Measurements from ENCODE around the gene TCEA3.
A peak's percentile ranks its signal among the peaks of the same experiment; 100 is the strongest.

Gene TCEA3

DNA sequence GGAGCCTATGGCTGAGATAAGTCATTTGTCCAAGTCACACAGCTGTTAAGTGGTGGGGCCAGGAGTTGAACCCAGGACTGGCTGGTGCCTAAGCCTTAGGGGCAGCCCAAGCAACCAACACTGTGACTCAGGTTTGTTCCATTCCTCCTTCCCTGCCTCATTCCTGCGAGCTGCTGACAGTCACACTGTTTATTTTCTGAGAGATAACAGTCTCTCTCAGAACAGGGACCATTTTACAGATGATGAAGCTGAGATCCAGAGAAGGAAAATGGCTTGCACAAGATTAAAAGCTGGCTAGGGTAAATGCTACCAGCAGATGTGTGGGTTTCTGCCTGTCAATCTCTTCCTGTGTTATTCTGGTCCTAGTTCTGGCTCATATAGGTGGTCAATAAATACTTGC is 24.3 kb upstream of the TCEA3 start:
- no peak for DNase-seq

DNA sequence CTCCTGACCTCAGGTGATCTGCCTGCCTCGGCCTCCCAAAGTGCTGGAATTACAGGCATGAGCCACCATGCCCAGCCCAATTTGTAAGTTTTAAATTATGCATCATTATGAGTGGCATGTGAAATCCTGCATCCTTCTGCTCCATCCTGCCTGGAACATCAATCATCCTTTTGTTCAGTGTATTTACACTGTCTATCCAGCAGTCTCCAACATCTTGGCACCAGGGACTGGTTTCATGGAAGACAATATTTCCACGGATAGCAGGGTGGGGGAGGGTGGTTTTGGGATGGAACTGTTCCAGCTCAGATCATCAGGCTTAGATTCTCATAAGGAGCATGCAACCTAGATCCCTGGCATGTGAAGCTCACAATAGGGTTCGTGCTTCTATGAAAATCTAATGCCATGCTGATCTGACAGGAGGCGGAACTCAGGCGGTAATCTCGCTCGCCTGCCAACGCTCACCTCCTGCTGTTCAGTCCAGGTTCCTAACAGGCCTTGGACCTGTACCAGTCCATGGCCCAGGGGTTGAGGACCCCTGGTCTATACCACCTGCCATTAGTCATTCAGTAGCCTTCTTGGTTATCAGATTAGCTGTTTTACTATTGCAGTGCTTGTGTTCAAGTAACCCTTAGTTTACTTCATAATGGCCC is 22.2 kb upstream of the TCEA3 start:
- DNase-seq, result no peak

- no peak for DNase-seq
These were observed 20.2 kb upstream of the TCEA3 start for GRCh38 chr1:23444596-23445390.

- DNase-seq, result peak in 3 of 51 donors; percentile 12 to 25 (median 24)
These were observed 19.6 kb upstream of the TCEA3 start for GRCh38 chr1:23444104-23444533.

GRCh38 chr1:23442751-23443150 is 18.2 kb upstream of the TCEA3 start:
- no peak for DNase-seq

- no peak for DNase-seq
These were observed 17.0 kb upstream of the TCEA3 start for GRCh38 chr1:23441446-23442148.

DNA sequence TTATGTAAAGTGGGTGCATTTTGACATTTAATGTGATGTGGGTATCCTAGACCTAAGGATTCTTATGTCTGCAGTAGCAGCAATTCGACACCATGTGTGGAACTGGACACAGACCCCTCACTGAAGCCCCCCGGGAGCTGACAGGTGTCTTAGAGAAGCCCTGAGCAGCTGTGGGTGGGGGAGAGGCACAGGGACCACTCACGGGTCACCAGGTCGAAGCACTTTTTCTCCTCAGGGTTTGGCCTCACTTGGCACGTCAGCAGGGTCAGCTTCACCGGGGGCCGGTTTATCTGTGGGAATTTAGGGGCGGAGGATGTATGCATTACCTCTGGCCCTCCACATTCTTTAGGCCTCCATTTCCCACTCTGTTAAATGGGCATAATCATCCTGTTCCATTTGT is 14.0 kb upstream of the TCEA3 start:
- DNase-seq, result no peak

DNA sequence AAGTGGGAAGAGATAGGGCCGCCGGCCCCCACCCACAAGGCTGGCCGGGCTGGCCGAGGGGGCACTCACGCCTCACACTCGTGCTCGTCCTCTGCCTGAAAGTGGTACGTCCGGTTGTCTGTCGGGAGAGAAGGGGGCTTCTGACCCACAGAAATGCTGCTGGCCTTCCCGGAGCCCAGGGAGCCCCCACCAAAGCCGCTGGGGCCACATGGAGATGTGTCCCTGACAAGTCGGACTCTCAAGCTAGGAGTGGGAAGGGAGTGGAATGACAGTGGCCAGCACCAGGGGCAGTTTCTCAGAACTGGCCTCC is 12.8 kb upstream of the TCEA3 start:
- no peak for DNase-seq

GRCh38 chr1:23436520-23437354 is 12.2 kb upstream of the TCEA3 start:
- no peak for DNase-seq

- DNase-seq, result no peak
These were observed 9.8 kb upstream of the TCEA3 start for GRCh38 chr1:23434260-23434775.

DNA sequence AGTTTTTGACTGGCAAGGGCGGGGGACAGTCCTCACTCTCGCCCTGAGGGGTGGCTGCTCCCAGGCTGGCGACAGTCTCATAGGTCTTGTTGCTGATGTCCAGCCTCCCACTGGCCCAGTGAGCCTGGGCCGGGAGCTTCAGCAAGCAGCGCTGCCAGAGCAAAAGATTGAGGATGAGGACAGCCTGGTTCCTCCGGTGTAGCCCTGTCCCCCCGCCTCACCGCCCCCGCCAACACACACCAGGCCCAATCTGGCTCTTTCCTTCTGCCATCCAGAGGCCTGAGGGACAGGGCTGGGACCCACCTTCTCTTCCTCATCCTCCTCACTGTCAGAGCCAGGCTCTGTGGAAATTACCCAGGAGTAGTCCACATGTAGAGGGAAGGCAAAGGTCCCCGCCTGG is 8.6 kb upstream of the TCEA3 start:
- DNase-seq, result no peak

DNA sequence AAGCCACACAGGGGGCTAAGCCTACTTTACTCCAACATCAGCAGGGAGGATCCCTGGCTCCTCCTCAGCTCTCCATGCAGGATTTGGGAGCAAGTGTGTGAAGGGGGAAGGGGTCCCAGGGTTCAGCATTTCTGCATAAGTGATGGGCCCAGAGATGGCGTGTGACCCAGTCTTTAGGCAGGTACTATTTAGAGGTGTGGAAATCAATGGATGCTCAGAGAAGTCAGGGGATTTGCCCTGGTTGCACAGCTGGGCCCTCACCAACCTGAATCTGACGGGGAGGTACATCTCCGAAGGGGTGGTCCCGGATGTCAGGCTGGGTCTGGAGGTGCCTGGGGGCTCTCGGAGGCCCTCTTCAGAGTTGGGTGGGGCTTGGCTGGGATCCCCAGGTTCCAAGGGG is 6.9 kb upstream of the TCEA3 start:
- DNase-seq, result no peak

GRCh38 chr1:23430803-23431202 is 6.3 kb upstream of the TCEA3 start:
- no peak for DNase-seq

DNA sequence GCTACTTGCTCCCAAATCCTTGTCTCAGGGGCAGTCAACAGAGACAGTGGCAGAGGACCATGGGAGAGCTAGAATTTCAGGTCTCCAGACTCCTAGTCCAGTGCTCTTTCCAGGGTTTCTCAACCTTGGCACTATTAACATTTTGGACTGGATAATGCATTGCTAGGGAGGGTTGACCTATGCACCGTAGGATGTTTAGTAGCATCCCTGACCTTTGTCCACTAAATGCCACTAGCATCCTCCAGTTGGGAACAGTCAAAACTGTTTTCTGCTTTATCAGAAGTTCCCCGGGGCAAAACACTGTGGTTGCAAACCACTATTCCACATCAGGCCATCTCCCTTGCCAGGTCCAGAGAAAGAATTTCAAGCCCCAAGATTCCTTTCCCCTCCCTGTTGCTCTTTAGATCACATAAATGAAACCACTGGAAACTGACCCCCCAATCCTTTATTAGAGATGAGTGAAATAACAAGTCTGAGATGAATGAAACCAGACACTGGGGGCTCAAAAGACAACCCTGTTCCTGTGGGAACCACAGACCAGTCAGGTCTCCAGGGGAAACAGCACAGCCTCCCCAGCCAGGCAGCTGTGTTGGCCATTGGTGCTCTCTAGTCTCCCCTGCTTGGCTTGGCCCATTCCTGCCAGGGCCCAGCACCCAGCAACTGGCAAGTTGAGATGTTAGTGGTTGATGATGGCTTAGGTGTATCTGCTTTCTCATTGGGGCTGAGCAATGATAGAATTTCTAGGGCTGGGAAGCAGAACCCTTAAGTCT is 3.8 kb upstream of the TCEA3 start:
- DNase-seq, result no peak

- no peak for DNase-seq
These were observed 3.0 kb upstream of the TCEA3 start for GRCh38 chr1:23427550-23427949.

- no peak for DNase-seq
These were observed 2.3 kb upstream of the TCEA3 start for GRCh38 chr1:23426828-23427227.

DNA sequence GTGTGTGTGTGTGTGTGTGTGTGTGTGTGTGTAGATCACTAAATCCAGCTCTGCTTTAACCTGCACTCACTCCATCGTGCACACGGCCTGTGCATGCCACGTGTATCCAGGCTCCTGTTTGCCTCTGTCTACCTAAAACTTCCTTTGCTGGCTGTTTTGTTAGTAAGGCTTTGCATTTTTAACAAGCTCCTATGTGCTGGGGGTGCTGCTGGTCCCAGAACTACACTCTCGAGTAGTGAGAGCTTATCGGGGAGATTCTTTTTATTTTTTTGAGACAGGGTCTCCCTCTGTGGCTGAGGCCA is 596 bp upstream of the TCEA3 start:
- DNase-seq, result no peak

DNA sequence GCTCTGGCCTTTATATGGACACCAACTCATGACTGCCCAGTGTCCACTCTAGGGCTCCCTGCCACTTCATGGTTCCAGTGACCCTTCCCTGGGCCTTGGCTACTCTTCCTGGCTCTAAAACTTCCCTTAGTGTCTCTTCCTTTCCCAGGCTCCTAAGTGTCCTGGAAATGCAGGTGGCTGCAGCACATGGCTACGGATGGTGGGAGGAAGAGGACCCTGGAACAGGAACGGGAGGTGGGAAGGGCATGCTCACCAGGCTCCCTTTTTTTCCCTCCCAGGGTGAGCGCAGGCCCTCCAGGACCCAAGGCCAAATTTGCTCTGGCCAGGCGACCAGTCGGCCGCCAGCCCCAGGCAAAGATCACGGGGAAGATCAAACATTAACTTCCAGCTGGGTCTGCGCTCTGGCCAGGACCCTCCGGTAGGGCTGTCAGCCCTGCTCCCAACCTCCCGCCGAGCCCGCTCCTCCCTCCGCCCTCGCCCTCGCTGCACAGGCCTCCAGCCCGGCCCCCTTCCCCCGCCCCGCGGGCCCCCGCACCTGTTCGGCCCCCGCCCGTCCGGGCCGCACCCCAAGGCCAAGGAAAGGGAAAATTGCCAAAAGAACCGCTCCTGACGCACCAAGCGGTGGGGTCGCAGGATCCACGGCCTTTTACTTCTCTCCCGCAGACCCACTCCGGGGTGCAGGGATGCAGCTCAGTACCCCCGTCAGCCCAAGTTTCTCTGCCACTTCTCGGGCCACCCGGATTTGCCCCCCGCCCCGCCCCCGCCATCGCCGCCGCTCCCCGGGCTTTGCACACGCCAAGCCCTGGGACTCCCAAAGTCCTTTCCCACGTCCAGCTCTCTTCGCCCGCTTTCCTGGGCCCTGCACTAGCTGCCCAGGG is 894 bp downstream of the TCEA3 start:
- DNase-seq, result no peak

GRCh38 chr1:23422941-23423340 is 1.6 kb downstream of the TCEA3 start:
- DNase-seq, result no peak
